ENCODE results near the gene CEP43.

The CEP43 gene

DNA sequence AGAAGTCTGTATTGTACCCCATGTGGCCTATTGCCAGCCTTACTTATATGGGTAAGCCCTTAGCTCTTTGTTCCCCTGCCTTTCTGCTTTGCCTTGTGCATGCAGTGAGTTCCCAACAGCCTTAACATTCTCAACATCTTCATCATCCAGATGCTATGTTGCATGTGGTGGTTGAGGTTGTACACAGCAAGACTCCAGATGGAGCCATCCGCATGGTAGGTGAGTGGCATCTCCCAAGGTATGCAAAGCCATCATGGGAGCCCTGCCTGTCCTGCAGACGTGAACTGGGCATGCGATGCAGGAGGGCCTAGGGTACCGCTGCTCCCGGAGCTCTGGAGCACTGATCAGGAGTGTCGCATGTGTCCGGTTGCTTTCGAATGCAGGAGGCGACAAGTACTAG lies 16.1 kb downstream of the CEP43 start:
- no peak for DNase-seq

DNA sequence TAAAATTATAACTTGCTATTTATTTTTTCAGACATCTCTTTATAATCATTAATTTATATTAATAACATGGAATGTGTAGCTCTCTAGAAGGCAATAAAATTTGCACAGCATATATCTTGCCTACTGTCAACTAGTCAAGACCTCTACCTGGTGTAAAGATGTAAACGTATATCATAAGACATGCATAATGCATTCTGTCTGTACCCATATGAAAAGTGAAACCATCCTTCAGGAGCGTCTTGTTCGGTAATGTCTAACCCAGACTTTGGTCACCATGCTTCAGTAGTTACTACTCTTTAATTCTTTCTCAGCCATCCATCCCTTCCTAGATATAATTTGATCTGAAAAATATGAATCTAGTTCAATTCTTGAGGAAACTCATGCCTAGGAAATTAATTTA lies 21.0 kb downstream of the CEP43 start:
- DNase-seq = no peak

DNA sequence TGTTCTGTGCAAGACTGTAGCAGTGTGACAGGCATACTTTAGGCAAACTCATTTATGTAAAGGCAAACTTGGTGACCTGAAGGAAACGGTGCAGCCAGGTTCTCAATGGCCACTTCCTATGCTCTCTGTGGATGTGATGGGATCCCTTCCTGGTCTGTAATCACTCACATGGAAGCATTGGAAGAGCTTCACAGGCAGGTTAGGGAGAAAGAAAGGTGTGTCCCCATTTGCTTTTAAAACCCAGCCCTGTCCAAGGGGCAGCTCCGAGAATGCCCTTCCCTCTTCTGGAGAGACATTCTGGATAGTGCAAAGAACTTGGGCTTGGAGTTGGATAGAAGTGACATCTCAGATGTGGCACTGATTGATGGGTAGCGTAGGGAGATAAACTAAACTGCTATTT lies 28.1 kb downstream of the CEP43 start:
- no peak for DNase-seq

DNA sequence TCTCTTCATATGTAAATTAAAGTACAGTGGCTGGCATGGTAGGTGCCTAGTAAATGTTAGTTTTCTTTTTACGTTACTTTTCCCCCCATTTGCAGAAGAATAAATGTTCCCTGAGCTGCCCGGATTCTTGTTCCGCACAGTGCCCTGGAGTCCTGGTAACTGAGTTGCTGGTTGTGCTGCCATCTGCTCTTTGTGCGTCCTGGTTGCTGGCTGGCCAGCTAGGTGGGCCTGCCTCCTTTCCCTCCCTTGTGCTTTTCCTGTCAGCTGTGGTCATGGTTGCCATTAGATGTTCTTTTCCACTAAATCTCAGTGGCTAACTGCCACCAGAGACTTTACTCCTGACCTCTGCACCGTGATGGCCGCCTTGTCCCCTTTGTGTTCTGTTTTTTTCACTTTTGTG lies 28.6 kb downstream of the CEP43 start:
- DNase-seq = no peak

DNA sequence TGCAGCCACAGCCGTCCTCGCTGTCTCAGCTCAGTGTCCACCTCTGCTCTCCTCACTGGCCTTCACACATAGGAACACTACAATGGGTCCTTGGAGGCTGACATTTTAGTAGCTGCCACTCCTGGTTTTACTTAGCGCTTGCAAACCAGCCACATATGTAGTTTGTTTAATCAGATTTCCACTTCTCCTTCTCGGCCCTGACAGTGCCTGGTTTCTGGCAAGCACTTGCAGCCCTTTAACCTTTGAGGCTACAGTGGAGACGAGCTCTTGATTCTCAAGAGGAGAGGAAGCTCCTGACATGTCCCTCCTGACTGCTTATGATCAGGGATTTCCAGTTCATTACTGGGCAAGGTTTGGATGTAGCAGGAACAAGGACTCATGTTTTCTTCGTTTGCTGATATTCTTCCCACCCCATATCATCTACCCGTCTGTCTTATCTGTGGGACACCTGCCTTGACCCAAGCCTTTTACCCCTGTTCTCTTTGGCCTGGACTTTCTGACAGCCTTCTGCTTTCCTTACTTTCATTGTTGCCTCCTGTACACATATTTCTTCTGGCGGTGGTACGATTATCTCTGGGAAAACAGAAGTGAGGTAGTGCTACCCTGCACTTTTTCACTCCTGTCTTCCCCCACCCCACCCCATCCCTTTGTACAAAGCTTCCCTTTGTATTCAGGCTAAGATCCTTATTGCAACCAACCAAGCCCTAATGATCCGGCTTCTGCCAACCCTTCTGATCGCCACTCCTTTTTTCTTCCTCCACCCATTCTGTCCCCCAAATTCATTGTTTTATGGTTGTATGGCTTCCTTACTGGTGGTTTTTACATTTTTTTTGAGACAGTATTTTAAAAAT lies 31.2 kb downstream of the CEP43 start:
- no peak for DNase-seq

DNA sequence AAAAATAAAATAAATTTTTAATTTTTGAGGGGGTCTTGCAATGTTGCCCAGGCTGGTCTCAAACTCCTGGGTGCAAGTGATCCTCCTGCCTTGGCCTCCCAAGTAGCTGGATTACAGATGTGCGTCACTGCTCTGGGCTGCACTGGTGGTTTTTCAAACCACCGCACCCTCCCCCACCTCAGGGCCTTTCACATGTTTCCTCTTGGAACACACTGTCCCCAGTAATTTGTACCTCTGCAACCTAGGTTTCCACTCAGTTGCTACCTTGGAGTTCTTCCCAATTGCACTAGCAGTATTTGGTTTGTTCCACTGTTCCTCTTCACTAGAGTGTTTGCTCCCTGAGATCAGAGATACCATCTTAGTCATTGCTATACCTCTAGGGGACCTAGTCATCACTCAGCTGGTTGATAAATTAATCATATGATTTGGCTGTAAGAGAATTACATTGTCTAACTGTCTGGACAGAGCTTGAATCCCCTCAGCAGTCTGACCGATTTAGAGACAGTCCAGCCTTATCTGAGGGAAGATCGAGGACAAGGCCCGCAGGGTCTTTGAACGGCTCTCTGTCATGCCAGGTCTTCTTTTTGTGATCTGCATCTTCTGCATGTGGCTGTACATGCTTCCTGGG lies 32.0 kb downstream of the CEP43 start:
- no peak for DNase-seq

DNA sequence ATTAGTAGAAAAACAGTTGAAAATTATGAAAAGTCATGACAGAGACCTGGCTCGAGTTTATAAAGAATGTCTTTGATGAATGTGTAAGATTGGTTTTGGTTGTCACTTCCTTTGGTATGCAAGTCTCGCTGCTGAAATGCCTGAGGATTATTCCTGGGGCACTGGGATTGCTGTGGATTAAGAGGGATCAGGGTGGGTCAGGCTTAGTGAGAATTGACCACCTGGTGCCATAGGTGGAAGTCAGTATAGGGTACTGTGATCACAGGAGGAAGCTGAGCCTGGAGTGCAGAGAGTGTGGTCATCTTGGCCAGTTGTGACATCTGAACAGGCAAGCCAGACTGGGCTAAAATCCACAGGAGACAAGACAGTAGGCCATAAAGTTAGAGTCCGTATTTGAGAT lies 34.9 kb downstream of the CEP43 start:
- DNase-seq = no peak

DNA sequence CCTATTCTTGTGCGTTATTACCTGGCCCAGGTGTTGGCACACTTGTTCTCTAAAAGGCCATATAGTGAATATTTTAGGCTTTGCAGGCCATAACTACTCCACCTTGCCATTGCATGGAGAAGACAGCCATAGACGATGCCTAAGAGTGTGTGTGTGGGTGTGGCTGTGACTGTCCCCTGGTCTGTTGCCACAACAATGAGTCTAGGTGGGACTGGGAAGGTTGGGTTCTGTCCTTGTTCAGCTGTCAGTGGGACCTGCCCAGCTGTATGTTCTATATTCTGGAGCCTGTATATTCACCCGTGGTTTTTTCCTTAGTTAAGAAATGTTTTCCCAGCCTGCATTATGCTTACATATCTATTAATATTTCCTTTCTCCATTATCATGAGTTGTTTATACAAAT lies 38.6 kb downstream of the CEP43 start:
- no peak for DNase-seq

DNA sequence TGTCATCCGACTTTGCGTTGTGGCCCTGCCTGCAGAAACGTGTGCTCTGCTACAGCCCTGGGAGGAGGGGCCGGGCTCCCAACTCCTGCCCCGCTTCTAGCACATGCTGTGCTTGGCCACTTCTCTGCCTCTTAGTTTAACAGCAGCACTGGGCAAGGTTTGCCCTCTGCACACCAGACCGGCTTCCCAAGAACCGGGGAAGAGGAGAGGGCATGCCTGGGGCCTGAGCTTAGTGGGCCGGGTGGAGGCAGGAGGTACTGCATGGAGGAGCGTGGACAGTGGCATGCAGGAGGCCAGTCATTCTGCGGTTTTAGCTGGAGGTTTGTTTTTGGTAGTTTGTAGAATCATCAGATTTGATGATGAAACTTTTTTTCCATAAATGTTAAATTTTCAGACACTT lies 45.5 kb downstream of the CEP43 start:
- no peak for DNase-seq

DNA sequence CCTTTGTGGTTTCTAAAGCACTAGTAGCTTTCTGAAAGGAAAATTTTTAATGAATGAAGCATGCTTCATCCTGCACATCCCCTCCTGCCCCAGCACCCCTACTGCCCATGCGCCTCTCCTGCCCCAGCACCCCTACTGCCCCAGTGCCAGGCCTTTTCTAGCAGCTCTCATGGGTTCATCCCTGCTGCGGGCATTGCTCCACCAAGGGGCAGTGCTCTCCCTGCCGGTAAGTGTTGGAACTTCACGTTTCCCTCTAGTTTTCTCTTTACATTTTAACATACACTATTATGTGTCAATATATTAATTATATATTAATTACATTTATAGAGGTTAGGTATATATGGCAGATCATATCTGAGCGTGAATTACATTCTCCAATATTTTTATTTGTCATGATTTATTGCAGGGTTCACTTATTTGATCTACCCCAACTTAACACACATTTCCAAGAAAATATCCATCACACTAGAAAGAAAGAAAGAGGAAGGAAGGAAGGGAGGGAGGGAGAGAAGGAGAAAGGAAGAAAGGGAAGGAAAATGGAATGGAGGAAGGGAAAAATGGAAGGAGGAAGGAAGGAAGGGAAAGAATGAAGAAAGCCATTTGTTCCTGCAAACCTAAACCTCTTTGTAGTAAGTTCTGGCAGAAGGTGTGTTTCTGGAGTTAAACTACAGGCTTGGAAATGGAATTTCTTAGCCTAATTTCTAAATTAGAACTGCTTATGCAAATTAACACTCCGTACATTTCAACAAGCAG lies 46.8 kb downstream of the CEP43 start:
- no peak for DNase-seq

DNA sequence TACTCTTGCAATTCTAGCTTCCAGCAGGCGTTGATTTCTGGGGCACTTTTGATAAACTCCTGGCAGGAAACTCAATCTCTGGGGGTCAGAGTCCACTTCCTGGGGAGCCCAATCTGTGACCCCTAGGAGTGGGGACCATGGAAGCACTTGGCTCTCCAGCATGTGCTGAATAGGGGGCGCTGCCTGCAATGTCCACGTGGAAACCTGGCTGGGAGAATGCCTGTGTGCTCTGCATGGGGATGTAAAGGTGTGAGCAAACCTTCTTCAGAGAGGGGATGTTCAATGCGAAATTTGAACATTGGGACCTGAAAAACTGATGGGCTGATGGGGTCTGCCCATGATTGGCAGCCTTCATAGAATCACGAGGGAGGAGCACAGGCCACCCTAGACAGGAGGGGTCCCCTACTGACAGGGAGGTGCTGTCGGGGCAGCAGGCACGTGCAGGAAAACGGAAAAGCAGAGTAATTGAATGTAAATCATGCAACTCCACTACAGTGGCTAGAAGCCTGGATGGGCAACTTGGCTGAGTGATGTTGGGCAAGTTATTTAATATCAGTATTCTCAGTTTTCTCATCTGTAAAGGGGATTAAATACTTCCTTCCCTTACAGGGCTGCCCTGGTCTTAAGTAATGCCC lies 47.8 kb downstream of the CEP43 start:
- no peak for DNase-seq

DNA sequence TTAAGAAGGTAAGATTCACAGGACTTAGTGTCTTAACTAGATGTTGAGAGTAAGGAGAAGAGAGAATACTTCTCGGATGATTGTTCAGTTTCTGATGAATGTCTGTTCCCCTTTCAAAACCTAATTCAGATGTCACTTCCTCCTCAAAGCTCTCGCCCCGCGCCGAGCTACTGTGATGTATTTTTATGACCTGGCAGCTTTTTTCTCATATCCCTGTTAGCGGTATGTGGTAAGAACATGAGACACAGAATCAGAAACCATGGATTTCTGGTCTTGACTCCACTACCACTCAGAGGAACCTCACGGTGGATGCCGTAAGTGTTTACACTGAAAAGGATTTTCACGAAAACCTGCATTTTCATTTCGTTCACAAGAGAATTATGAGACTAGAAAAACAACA lies 48.4 kb downstream of the CEP43 start:
- DNase-seq = no peak

All from eye (tissue), 1 donor.